VCaP (cell line): Measurements from ENCODE around the gene LARGE1.

Experiments
- H3K27ac ChIP-seq: fragments of 450-650 bp; 2 replicates; pipeline ENCODE4 v1.5.1; 2017
- CTCF ChIP-seq: fragments of 450-650 bp; conservative IDR thresholded peaks from 2 replicates; pipeline ENCODE4 v1.5.1; 2017; ENCODE audit warnings: mild to moderate bottlenecking, moderate library complexity

The LARGE1 gene

DNA sequence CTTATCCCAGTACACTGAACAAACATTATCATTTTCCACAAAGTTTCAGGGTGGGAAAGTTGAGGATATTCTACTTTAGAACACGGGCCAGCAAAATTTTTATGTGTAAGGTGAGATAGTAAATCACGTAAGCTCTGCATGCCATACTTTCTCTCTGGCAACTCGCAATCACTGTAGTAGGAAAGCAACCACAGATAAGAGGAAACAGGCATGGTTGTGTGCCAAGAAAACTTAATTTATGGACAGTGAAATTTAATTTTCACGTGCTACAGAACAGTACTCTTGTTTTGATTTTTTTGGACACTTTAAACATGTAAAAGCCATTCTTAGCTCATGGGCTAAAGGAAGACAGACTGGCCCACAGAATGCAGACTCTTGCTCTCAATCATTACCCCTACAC is 82.5 kb downstream of the LARGE1 start:
- no peak overlapping the region for H3K27ac ChIP-seq
- no peak for TF ChIP-seq CTCF

DNA sequence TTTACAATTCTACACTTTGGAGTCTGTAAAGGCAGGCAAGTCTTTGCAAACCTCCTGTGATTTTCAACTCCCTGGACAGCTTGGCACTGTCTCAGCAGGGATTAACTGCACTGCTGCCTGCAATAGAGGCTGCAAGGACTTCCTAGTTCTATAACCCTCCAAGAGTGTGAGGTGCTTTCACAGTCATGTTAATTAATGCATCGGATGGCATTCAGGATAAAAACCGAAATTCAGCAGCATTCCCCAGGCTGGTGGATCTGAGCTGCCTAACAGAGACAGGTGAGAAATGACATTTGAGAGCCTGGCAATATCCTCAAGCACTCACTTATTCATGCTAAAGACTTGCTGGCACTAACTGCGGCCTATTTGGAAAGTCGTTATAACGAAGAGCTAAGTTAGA is 85.0 kb downstream of the LARGE1 start:
- TF ChIP-seq CTCF, result no peak
- no peak overlapping the region for H3K27ac ChIP-seq

- no peak overlapping the region for H3K27ac ChIP-seq
- no peak for TF ChIP-seq CTCF
These were observed 87.6 kb downstream of the LARGE1 start for GRCh38 chr22:33832558-33833151.

DNA sequence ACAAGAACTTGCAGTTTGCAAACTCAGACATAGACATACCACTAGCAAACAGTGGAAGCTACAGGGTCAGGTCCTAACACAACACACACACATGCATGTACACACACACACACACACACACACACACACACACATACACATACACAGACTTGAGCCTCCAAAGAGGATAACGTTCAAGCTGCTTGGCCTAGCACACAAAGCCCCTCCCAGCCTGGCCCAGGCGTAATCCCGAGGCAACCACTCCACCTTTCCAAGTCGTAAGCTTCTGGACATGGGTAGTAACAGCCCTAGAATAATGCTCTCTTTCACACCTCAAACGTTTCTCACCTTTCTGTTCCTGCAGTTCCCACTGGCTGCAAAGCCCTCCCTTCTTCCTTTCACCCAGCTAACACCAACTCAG is 88.6 kb downstream of the LARGE1 start:
- no peak overlapping the region for H3K27ac ChIP-seq

GRCh38 chr22:33831207-33831606 is 89.1 kb downstream of the LARGE1 start:
- H3K27ac ChIP-seq, result no peak overlapping the region
- TF ChIP-seq CTCF, result no peak

More for the DNA sequence above, 88.6 kb downstream of the LARGE1 start:
- no peak for TF ChIP-seq CTCF

- H3K27ac ChIP-seq, result no peak overlapping the region
These were observed 90.6 kb downstream of the LARGE1 start for GRCh38 chr22:33829546-33830280.

DNA sequence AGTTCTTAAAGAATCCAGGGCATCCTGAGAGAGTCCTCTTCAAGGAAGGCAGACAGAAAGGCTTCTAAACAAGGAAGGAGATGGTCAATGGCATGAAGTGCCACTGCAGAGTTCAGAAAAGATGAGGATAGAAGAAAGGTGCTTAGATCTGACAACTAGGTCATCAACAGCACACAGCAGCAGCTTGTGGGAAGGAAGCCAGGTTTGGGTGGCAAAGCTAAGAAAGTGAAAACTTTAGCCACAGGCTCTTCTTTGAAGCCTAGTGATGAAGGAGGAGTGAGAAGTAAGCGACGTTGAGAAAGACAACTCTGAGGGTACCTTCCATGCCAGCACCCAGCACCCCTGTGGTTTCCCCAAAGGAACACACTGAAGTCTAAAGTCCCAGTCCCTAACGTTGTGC is 92.0 kb downstream of the LARGE1 start:
- no peak for TF ChIP-seq CTCF
- no peak overlapping the region for H3K27ac ChIP-seq

More at GRCh38 chr22:33829546-33830280, 90.6 kb downstream of the LARGE1 start:
- no peak for TF ChIP-seq CTCF
